Measurements from ENCODE around the gene C4BPB. TPM values are rescaled to one million over a fixed set of nuclear protein-coding genes. Genes with fewer than 3 reads are reported as not detected.
A peak's percentile ranks its signal among the peaks of the same experiment; 100 is the strongest.

Gene C4BPB
- polyA plus RNA-seq, 1 donor = 0.50 TPM

DNA sequence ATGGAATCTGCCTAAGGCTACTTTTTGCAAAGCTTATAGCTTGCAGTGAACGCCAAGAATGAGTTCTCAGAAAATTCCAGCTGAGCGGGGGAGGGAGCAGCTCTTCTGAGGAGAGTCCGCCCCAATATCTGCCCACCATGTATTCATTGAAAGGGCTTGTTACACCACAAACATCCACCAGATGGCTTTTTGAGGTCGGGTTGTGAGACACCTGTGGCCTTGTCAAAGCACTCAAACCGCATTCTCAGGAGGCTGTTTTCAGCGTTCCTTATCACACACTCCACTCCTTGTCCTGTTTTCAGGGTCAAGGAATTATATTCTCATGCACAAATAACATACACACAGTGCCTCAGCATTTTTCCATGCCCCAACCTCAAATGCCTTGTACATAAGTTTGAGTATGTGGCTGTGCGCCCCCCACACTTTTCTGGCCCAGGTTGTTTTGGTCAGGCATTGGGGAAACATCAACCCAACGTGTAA, 3.9 kb upstream of the C4BPB start:
- peak; percentile 73 for DNase-seq

DNA sequence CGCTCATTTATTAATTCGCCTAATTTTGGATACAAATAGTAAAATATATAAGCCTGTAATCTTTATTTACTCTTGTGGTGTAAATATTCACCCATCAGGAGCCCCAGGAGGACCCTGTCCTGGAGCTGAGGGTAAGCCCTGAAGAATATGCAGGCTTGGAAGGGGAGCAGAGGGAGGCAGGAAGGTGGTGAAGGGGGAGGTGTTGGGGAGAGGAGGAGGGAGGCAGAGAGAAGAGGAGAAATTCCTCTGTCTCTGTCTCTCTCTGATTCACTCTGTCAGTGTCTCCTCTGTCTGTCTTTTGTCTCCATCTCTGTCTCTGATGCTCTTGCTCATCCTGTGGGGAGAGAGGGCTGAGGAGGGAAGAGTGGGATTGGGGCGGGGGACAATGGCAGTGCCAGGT, 2.8 kb upstream of the C4BPB start:
- DNase-seq = no peak

DNA sequence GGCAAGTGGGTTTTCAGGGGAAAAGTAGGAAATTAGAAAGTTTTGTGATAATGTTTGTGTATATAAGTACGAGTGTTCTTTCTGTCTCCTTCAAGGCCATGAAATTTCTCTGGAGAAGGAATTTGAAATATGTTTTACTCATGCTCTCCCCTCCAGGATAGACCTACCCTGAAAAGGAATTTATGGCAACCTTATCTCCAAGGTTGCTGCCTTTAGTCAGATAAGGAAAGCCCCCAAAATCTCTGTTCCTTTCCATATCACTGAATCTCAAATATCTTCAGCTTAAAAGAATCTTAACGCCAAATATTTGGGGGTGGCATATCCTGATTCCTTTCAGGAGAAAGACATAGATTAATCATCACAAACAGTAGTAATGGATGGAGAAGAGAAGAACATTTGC, 499 bp upstream of the C4BPB start:
- DNase-seq = no peak

DNA sequence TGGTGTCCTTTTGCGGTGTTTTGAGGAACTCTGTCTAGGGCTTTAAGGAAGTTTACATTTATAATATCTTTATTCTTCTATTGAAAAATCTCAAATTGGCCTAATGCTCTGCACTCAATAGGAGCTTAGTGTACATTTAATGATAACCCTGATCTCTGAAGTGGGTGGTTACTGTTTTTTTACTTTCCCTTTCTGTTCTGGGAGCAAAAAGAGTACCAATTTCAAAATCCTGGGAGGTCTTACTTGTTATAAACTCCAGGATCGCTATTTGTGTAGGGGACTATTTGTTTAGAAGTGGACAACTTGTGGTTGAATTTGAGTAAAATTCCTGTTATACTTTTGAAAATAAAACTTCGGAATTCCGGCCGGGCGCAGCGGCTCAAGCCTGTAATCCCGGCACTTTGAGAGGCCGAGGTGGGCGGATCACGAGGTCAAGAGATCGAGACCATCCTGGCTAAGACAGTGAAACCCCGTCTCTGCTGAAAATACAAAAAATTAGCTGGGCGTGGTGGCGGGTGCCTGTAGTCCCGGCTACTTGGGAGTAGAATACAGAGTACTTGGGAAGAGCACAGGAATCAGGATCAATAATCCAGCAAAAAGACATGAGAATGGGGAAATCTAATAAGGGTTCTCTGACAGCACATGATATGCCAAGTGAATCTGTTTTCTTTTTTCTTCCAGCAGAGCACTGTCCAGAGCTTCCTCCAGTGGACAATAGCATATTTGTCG, 1.1 kb downstream of the C4BPB start:
- no peak for DNase-seq

DNA sequence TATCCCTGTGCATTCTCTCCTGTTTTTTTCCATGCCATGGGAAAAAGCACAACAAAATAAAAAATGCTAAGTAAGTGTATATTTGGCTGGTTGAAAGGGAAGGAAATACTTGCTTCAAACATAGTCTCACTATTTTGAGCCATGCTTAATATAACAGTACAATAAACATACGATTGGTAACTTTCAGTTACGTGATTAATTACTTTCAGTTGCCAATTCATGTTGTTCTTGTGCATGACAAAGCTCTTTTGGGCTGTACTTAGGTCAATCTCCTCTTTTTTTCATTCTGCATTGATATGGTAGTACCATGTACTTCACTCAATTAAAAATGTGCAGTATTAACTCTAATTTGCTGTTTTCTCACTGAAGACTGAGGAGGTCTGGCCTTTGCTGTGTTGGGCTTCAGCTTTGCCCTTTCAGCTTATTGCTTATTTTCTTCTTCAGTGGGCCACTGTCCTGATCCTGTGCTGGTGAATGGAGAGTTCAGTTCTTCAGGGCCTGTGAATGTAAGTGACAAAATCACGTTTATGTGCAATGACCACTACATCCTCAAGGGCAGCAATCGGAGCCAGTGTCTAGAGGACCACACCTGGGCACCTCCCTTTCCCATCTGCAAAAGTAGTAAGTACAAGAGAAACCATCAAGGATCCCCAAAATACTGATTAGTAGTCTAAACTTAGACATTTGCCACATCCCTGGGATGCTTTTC, 2.7 kb downstream of the C4BPB start:
- DNase-seq = no peak

DNA sequence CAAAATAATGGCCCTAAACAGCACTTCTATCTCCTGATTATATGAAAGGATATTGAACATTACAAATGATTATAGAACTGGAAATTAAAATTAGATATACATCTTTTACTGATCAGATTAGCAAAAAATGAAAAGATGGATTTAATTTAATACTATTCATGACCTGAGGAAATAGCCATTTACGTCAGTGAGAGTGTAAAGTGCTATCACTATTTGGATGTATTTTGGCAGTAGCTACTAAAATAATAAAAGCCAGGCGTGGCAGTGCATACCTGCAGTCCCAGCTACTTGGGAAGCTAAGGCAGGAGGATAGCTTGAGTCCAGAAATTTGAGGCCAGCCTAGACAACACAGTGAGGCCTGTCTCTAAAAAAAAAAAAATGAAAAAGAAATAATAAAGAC, 5.3 kb downstream of the C4BPB start:
- no peak for DNase-seq

DNA sequence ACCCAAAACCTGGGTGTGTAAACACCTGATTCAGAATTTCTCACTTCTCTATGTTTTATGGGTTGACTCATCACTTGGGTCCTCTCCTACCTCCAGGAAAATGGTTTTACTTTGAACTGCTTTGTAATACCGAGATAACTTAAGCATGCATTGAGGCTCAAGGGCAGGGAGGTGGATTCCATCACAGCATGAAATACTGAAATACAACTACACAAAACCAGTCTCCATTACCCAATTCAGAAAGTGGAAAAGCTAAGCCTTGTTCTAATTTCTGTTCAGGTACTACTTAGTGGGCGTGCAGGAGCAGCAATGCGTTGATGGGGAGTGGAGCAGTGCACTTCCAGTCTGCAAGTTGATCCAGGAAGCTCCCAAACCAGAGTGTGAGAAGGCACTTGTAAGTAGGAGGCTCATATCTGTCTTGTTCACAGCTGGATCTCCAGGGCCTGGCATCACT, 9.2 kb downstream of the C4BPB start:
- DNase-seq = no peak

DNA sequence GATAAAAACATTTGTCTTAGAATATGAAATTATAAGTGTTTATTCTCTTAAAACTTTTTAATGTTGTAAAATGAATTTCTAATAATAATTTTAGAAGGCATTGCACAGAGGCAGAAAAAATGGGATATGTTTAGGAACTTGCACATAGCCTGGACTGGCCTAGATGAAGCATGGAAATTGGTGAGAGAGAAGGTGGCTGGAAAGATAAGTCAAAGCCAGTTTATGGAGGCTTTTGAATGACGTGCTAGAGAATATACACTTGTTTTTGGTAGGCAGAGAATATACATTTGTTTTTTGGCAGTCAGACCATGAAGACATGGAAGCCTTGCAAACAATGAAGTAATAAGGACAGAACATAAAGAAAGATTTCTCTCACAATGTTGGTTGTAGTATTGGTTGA, 13.1 kb downstream of the C4BPB start:
- DNase-seq = no peak

DNA sequence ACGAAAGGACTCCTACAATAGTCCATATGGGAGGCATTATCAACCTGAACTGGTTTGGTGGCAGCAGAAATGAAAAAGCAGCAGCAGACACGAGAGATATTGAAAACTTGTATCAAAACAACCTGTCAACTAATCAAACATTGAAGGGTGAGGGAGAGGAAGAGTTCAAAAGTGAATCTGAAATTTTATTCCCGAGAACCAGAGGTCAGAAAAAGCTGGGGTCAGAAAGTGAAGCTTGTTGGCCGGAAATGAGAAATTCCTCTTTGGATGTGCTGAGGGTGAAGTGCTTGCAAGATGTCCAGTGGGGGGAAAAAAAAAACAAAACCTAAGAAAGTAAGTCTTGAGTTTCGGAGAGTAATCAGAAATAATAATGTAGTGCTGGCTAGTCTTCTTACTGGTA, 13.5 kb downstream of the C4BPB start:
- DNase-seq = no peak

DNA sequence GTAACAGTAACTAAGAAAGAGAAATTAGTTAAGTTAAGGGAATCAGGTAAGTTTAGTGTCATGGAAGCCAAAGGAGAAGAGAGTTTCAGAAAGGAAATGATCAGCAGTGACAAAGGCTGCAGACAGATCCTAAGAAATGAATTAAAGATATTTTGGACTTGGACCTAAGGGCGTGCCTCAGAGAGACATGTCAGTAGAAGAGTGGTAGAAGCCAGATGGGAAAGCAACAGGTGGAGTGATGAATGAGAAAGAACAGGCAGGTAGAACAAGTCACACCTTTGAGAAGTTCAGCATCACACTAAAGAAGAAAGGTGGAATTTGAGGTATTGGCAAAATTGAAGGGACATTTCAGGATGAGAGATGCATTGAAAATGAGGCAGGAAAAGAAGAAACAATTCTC, 14.0 kb downstream of the C4BPB start:
- no peak for DNase-seq

DNA sequence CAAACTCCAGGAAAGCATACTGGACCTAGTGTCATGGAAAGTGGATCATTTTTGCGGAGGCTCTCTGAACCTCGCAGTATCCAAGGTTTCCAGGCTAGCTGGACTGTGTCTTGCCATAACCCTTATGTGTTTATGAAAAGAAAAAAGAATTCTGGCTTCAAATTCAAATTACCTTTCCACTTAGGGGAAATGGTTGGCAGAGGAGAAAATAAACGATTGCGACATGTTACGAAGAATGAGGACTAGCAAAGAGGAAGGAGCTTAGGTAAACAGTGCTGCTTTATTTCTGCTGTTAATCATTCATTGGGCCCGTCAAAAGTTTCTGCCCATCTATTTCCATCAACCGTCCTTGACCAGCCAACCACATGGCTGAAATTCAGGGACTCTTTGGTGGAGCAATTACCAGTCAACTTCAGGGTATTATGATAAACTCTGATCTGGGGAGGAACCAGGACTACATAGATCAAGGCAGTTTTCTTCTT, 15.3 kb downstream of the C4BPB start, which contains the start of gene C4BPA:
C4BPA (plus strand) TSS at position 342 of the 482 bp plus-strand sequence. CDS start 8,793 bp downstream, outside the sequence.
- DNase-seq = no peak

DNA sequence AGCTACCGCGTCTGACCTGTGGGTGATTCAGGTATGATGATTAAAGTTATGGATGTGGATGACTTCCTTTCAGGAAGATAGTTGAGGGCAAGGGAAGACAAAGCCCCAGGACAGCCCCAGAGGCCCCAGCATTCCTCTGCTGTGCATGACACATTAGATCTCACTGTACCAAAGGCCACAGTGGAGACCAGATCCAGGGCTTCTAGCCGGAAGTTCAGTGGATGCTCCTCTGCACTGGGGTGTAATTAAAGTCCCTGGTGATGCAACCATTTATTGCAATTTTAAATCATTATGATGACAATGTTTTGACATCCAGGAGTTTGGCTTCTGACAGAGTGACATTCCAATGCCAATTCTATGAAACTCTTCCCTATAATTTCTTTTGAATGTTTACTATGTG, 20.3 kb downstream of the C4BPB start:
- no peak for DNase-seq

DNA sequence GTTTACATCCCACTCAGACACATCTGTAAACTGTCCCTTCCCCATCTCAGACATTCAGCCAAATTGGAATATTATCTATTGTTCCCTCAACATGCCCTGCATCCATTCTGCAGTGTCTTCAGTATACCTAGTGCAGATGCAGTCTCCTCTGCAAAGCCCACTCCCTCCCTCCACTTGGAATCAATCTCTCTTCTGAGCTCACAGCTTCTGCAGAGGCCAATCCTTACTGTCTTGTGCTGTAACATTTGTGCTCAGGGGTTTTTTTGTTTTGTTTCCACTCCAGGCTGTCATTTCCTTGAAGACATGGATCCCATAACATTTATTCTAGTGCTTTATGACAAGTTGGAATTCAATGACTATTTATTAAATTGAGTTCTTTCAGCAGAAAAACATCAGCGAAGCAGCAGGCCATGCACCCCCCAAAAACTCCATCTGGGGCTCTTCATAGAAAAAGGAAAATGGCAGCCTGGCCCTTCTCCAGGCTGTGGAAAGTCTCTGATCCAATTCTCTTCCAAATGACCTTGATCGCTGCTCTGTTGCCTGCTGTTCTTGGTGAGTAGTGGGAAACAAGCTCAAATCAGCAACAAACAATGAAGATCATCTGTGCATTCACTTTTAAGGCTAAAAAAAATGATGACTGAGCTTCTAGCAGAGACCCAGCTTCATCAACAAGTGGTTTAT, 24.1 kb downstream of the C4BPB start:
- peak; percentile 20 for DNase-seq

DNA sequence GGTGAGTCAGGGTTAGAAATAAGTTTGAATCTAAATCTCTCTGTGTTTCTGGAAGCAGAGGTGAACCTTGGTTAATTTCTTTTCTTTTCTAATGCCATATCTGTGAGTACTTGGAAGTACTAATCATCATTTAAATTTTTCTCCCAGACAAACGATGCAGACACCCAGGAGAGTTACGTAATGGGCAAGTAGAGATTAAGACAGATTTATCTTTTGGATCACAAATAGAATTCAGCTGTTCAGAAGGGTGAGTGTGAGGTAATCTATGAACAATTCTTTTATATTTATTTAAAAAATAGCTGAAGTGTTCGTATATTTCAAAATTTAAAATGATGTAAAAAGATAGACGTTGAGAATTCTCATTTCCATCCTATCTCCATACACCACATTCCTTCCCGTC, 26.6 kb downstream of the C4BPB start:
- DNase-seq = no peak

DNA sequence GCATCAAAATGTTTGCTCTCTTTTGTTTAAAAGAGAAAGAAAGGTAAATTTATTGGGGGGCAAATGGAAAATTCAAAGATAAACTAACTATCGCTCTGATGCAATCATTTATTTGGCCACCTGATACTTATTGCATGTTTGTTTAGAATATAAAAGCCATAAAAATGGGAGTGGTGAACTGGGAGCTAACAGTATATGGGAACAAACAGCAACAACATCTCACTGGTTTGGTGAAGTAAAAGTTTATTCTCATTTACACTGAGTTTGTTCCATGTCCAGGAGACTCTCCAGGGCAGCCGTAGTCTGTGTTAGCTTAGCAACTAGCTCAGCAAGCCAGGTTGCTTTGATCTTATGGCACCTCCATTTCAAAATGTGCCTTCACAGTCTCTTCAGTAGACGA, 35.7 kb downstream of the C4BPB start:
- DNase-seq = no peak

DNA sequence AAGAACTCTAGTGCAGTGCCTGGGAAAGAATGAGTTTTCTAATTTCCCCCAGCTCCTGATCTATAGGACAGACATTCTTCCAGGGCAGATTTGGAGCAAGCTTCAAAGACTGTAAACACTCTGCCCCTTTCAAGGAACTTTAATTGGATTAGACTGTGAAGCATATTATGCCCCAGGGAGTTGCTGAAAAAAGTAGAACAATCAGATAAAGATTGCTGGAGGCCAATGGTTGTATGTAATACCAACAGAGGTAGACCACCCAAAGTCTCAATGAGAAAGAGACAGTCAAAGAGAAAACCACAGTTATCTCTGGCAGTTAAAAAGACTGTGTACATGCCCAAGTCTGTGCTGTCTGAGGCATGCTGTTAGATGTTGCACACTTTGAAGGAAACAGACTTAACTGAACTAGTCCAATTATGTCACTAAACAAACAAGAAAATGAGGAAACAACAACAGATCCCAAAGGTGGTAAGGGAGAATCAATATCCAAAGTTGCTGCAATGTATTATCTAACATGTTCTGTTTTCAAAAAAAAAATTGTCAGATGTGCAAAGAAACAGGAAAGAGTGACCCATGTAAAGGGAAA, 39.8 kb downstream of the C4BPB start:
- no peak for DNase-seq

DNA sequence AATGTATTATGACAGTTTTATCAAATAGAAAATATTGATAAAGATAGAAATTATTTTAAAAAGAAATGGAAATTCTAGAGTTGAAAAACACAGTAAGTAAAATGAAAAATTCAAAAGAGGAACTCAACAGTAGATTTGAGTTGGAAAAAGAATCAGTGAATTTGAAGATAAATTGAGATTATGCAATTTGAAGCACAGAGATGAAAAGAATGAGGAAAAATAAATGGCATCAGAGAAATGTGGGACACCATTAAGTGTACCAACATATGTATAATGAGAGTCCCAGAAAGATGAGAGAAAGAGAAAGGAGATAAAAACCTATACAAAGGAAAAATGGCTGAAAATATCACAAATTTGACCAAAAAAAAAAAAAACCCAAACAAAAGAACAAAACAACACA, 40.4 kb downstream of the C4BPB start:
- no peak for DNase-seq

DNA sequence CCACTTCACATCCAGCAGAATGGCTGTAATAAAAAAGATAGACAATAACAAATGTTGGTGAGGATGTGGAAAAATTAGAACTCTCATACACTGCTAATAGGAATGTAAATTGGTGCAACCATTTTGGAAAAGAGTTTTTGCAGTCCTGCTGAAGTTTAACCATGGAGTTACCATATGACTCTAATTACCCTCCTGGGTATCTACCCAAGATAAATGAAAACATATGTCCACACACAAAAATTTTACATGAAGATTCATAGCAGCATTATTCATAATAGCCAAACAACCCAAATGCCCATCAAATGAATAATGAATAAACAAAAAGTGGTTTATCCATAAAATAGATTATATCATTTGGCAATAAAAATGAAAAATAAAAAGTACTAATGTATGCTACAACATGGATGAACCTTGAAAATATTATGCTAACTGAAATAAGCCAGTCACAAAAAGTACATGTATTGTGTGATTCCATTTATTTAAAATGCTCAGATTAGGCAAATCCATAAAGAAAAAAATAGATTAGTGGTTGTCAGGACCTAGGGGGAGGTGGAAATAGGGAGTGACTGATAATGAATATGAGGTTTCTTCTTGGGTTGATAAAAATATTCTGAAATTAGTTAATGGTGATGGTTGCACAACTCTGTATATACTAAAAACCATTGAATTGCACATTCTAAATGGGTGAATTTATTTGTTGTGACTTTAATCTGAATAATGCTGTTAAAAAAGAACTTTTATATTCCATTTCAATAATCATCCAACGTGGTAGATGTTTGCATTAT, 41.8 kb downstream of the C4BPB start:
- DNase-seq = no peak

DNA sequence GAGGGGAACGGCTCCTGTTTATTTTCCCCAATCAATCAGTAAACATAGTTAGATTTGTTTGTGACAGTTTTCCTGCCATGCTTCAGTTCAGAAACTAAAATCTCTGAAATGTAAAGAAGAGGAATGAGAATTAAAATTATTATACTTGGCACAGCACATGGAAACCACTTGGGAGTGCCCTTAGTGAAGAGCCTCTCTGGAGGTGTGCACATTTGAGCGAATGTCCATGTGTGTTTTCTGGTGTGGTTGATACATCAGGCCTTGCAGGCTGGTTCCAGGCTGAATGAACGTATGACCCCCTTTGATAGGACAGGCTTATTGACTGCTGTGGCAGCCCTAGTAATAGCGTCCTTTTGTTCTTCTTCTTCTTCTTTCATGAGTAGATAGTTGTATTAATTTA, 42.5 kb downstream of the C4BPB start:
- DNase-seq = no peak

DNA sequence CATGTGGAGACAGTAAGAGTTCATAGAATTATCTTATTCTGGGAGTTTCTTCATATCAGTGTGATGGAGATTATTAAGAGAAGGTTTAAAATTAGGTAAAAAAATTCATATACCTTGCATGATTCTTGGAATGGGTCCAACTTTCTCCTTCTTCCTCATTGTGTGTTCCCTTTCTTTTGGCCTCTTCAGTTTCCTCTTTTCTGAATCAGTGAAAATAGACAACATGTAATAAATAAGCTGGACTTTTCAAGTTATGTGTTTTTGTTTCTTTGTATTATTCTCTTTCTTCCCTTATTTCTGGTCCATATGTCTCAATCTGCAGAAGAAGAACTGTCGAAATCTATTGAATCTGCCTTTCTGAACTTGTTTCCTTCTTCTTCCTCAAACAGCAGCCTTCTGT, 45.9 kb downstream of the C4BPB start:
- DNase-seq = no peak

DNA sequence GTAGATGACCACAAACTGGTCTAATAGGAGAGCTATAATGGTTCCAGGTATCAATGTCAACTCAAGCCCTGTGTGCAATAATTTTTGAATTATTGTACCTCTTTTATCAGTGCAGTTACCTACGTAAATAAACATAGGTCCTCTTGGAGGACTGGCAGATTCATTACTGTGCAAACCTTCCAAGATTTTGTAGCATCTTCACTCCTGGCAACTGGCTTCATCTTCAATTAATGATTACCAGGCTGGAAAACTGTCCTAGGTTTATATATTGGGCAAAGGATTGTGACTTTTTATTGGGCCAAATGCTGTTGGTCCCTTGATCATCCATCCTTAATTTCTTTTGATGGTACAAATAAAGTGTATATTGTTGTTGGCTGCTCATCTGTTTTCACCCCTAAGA, 51.0 kb downstream of the C4BPB start:
- DNase-seq = no peak

DNA sequence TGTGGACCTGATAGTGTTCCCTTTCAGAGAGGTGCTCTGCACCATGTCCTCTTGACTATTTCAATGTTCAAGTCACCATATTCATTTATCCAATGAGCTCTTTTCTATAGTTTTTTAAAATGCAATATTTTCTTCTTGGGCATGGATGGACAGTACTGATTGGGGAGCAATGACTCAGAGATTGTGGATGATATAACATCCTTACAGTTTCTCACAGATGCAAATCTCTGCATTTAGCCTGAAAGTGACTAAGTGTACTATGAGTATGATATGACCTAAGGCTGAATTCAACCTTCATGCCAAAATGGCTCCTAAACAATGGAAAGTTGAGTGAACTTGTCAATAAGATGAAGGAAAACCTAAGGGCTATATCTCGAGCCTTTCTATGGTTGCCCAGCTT, 51.9 kb downstream of the C4BPB start:
- DNase-seq = no peak
